ENCODE data around the gene C19orf67. TPM values are rescaled to one million over a fixed set of nuclear protein-coding genes. Genes with fewer than 3 reads are reported as not detected.

The C19orf67 gene
- total RNA-seq, 4 donors from 2014 or later, result not detected

DNA sequence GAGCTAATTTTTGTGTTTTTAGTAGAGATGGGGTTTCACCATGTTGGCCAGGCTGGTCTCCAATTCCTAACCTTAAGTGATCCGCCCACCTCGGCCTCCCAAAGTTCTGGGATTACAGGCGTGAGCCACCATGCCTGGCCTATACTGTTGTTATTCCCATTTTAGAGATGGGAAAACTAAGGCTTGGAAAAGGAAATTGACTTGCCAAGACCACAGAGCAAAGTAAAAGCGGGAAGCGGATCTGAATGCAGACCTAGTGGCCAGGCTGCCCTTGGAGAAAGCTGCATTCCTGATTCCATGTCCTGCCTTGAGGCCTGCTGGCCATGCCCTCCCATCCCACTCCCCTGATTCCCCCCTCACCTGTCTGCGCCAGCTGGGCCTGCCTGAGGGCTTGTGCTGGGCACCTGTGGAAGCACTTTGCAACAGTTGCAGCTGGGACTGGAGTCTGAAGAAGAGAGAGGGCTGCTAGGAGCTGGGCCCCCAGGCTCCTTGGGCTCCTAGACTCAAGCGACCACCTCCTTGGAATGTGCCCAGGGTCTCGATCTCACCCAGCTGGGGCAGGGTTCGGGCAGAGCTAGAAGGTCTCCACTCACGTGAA is 29.4 kb downstream of the C19orf67 start:
- no peak for ATAC-seq (ENCODE audit: low FRiP score)
- no peak for TF ChIP-seq CTCF (IDR thresholded peaks at IDR 0.05)
- DNase-seq (ENCODE audit: low spot score), result no peak

- ATAC-seq (ENCODE audit: low FRiP score), result no peak
These were observed 30.2 kb downstream of the C19orf67 start for GRCh38 chr19:14055396-14055795.

DNA sequence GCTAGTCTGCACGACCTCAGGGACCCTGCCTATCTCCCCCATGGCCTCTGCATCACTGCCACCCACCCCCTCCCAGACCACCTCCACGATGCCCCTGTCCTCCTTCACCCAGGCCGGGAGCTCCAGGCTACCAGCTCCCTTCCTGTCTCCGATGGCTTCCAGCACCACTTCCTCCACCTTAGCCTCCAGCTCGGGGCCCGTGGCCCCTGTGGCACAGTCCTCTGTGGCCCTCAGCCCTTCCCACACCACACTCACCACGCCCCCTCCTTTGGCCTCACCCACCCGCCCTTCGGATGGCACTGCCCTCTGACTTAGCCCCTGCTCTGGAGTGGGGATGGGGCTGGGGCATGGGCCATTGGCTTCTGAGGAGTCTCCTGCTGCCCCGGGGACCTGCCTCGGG is 30.9 kb downstream of the C19orf67 start:
- ATAC-seq (ENCODE audit: low FRiP score) (no peak), DNase-seq (ENCODE audit: low spot score) (no peak)
- no peak for TF ChIP-seq CTCF (IDR thresholded peaks at IDR 0.05)

More at GRCh38 chr19:14055396-14055795, 30.2 kb downstream of the C19orf67 start:
- DNase-seq (ENCODE audit: low spot score), result no peak
- TF ChIP-seq CTCF (IDR thresholded peaks at IDR 0.05), result no peak

- TF ChIP-seq CTCF (IDR thresholded peaks at IDR 0.05), result no peak
- DNase-seq (ENCODE audit: low spot score), result no peak
- no peak for ATAC-seq (ENCODE audit: low FRiP score)
These were observed 31.5 kb downstream of the C19orf67 start for GRCh38 chr19:14054099-14054498.

- no peak for ATAC-seq (ENCODE audit: low FRiP score)
- TF ChIP-seq CTCF (IDR thresholded peaks at IDR 0.05), result no peak
- no peak for DNase-seq (ENCODE audit: low spot score)
These were observed 32.1 kb downstream of the C19orf67 start for GRCh38 chr19:14053500-14053899.

GRCh38 chr19:14053032-14053431 is 32.6 kb downstream of the C19orf67 start:
- DNase-seq (ENCODE audit: low spot score) (no peak), ATAC-seq (ENCODE audit: low FRiP score) (no peak)
- TF ChIP-seq CTCF (IDR thresholded peaks at IDR 0.05), result no peak

DNA sequence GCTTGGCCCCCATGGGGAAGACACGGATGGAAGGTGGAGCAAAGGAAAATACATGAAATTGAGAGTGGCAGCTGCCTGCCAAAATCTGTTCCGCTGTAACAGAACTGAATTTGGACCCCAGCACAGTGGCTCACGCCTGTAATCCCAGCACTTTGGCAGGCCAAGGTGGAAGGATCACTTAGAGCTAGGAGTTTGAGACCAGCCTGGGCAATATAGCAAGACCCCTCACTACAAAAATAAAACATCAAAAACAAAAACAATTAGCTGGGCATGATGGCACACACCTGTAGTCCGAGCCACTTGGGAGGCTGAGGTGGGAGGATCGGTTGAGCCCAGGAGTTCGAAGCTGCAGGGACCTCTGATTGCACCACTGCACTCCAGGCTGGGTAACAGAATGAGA is 33.1 kb downstream of the C19orf67 start:
- no peak for DNase-seq (ENCODE audit: low spot score)
- TF ChIP-seq CTCF (IDR thresholded peaks at IDR 0.05), result no peak
- no peak for ATAC-seq (ENCODE audit: low FRiP score)

Measured in omental fat pad (tissue), 4 donors.